HTR-8/SVneo (cell line): Measurements from ENCODE around the gene TMEM52B.

ENCODE experiments used
- DNase-seq: peaks from one replicate; pipeline ENCODE4 v3.0.0; 2011; ENCODE audit warnings: low spot score, mixed read lengths; ENCODE audit not compliant: insufficient read length
- FAIRE-seq: peaks from 2 replicates; lab custom pipeline; 2011; peaks lifted over from hg19 to GRCh38; lab: Jason Lieb, UNC

The TMEM52B gene

DNA sequence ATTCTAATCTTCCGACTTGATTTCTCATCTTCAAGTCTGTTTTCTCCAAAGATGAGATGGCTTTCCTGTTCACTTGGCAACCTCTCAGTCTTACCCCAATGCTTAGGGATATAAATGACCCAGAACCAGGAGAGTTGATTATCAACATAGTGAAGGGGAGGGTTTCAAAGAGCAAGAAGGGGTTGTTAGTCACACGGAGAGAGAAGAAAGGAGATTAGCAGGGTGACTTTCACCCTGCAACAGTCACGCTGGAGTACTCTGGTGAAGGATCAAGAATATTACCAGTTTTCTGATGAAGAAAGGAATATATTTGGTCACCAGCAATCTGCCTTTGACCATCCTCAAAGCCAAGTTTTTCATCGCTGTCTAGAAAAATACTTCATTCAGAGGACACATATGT, at the start of gene TMEM52B:
TMEM52B (plus strand) TSS at position 212 of the 400 bp plus-strand sequence. CDS start 543 bp downstream, outside the sequence.
- DNase-seq: no peak
- FAIRE-seq: no peak

DNA sequence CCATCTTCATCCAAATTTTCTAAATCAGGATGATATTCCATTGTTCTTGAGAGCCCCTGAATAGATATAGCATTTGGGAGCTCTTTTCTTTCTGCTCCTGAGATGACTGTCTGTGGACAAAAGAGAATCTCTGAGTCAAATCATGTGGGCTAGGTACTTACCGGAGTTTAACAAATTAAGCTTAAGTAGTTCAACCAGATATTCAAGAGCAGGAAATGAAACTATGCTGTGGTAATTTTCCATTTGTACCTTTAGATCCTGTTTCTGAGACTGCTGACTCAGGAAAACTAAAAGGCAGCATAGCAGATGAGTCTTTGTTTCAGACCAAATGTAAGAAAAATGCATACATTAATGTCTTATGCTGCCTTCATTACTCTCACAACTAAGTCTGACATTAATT, 48.8 kb upstream of the TMEM52B start, which contains the start of gene CLEC7A:
CLEC7A (minus strand) TSS at position 158 of the 400 bp plus-strand sequence; CDS start at position 41, 117 bp downstream.
- FAIRE-seq: no peak
- no peak for DNase-seq

DNA sequence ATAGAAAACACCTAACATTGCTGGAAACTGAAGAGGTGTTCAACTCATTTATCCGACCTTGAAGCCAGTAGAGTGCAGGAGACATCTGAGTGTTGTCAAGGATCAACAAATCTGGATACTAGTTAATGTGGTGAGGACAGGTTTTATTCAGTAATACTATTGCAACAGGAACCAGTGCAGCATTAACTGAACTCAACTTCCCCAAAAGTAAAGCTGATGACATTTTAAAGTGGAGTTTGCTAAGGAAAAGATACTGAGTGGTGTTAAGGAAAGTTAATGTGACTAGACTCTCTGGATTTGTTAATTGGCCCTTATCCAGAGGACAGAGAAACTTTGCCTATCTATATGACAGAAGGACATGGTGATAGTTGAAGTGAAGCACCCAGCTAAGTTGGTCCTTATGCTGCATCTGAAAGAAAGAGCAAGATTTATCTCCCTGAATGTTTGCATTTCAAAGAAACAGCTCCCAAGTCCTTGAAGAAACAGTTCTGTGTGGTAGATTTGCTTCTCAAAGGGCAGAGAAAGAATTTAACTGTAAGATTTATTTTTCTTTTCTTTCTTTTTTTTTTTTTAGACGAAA, 47.6 kb upstream of the TMEM52B start:
- FAIRE-seq: no peak
- no peak for DNase-seq

DNA sequence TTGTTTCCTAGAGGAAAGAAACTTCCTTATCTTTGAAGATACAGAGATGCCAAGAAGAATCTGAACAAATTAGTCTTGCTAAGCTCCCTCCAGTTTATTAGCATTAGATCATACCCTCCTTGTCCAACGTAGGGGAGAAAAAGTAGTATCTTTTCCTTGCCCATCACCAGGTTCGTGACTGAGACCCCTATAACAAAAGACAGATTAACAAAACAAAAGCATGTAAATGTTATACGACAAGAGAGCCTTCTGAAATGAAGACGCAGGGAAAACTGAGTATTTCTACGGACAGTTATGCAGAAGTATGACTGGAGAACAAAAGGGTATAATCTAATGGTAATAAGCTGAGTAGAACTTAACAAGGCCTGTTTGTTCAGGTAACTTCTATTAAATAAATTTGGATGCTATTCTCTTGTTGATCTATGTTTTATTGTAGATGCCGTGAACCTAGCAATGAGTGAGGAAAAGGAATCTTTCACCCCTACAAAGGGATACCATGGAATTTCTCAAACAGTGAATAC, 45.9 kb upstream of the TMEM52B start:
- DNase-seq: no peak
- FAIRE-seq: no peak

DNA sequence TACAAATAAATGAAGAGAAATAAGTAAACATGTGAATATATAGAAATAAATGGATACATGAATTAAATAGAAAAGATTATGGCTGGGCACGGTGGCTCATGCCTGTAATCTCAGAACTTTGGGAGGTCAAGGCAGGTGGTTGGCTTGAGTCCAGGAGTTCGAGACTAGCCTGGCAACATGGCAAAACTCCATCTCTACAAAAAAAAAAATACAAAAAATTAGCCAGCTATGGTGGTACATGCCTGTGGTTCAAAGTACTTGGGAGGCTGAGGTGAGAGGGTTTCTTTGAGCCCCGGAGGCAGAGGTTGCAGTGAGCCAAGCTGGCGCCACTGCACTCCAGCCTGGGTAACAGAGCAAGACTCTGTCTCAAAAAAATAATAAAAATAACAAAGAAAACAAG, 43.7 kb upstream of the TMEM52B start:
- DNase-seq: no peak
- FAIRE-seq: no peak

DNA sequence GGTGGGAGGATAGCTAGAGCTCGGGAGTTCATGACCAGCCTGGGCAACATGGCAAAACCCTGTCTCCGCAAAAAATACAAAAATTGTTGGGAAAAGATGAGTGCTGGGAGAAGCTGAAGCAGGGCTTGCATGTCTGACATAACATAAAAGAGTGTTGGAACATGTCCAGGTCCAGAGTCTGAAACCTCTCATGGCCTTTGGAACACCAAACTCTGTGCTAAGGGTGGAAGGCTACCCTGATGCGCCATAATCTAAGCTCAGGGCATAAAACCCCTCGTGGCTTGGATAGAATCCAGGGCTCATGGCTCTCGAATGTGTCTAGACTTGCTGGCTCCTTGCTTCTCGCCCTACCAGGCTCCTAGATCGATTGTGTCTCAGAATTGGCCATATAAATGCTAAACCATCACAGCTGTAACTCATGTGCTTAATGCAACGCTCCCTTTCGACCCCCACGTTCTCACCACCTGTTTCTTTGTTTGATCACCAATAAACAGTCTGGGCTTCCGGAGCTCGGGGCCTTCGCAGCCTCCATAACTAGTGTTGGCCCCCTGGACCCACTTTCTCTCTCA, 42.1 kb upstream of the TMEM52B start:
- DNase-seq (no peak), FAIRE-seq (no peak)

DNA sequence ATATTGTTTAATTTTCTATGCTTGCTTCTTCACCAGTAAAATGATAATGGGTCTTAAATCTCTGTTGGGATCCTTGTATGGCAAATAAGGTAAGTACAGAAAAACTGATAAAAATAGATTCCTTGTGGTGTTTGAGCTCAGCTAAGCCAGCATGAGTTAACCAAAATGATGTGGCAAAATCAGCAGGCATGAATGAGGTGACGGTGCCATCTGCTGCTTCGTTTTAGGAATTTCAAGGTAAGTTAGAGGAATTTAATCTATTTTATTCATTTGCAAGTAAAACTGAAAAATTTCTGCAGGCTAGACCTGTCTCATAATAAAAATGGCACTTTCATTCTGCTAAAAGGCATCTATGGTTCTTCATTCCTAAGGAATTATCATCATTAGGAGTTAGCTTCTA, 38.8 kb upstream of the TMEM52B start:
- peak; percentile 32 for DNase-seq

DNA sequence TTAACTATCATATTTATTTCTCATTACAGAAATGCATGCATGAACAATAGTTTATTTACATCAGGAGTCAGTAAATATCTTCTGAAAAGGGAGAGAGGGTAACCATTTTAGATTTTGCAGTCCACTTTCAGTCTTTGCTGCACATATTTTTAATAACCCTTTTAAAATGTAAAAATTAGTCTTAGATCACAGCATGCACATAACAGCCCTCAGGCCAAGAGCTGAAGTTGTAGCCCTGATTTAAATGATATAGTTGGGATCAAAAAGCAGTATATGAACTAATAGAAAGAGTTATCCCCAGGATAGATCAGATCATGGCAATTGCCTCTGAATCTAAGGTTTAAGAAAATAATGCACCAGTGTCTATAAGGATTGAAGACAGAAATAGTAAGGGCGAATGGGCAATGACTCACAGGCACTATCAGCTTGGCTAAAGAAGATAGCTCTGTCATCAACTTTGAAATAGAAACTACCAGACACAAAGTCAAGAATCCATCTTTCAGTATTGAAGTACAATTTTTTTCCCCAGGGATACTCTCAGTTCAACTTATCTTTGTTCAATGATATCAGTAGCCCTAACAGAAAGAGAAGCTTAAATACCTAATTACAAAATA, 35.7 kb upstream of the TMEM52B start:
- FAIRE-seq: no peak
- DNase-seq: no peak

More for the DNA sequence above, 38.8 kb upstream of the TMEM52B start:
- FAIRE-seq: peak; percentile 4

DNA sequence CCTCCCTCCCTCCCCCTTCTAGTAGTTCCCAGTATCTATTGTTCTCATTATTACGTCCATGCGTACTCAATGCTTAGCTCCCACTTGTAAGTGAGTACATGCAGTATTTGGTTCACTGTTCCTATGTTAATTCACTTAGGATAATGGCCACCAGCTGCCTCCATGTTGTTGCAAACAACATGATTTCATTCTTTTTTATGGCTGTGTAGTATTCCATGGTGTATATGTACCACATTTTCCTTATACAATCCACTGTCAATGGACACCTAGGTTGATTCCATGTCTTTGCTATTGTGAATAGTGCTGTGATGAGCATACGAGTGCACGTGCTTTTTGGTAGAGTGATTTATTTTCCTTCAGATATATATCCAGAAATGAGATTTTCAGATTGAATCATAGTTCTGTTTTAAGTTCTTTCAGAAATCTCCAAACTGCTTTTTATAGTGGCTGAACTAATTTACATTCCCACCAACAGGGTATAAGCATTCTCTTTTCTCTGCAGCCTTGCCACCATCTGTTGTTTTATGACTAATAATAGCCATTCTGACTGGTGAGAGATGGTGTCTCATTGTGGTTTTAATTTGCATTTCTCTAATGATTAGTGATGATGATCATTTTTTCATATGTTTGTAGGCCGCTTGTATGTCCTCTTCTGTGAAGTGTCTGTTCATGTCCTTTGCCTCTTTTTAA, 31.0 kb upstream of the TMEM52B start:
- FAIRE-seq: peak; percentile 20

DNA sequence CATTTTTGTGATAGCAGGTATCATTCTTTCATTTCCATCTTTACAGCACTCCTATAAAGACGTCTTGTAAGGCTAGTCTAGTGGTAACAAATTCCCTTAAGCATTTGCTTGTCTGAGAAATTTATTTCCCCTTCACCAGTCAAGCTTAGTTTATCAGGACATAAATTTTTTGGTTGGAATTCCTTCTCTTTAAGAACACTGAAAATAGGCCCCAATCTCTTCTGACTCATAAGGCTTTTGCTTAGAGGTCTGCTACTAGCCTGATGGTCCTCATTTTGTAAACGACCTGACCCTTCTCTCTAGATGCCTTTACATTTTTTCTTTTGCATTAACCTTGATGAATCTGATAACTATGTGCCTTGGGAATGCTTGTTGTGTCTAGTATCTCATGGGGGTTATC, 27.2 kb upstream of the TMEM52B start:
- FAIRE-seq: no peak

More for the DNA sequence above, 31.0 kb upstream of the TMEM52B start:
- no peak for DNase-seq

DNA sequence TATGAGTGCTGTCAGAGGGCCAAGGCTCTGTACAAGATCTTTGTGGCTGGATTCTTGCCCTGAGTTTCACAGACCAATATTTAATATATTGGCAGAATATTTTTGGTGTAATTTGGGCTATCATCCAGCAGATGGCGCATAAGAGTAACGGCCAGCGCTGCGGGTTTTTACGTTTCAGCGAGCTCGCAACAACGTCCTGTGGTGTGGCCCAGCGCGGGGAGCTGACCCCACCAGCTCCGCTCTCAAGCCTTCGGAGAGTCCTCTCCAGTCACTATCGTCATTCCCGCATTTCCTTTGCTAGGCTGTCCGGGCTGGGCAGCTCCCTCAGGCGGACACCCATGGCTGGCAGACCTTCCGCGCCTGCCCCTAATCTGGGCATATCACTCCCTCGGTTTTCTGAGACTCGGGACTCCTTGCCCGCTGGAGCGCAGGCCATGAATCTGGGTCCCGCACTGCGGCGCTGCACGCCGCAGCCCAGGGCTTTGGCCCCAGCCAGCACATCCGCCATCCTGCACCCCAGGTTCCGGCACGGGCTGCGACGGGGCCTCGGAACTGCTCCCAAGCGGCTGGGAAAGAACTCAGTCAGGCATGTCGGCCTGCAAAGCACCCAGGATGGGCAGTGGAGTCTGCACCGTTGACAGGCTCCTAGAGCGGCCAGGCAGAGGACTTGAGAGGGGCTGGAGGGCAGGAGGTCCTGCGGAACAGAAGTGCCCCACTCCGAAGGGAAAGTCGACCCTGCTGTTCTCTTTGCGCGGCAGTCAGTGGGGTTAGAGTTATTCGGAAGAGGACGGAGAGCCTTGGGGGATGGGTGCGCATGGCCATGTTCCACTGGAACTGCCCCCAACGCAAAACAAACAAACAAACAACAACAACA, 25.3 kb upstream of the TMEM52B start:
- FAIRE-seq (no peak), DNase-seq (peak; percentile 53)

More for the DNA sequence above, 27.2 kb upstream of the TMEM52B start:
- no peak for DNase-seq

DNA sequence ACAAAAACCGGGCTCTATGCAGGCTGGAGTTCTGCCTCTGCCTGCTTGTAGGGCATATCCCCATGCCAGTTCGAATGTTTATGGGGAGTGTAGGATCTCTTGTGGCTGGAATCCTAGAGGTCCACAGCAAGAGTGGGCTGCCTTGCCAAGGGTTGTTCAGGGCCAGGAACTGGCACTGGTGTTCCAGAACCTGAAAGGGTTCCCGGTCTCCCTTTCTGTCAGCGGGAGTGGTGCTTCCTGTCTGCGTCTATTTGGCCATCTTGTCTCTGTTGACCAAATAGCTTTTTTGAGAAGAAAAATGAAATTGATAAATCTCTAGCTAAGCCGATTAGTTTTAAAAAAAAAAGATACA, 24.7 kb upstream of the TMEM52B start:
- FAIRE-seq (no peak), DNase-seq (no peak)

DNA sequence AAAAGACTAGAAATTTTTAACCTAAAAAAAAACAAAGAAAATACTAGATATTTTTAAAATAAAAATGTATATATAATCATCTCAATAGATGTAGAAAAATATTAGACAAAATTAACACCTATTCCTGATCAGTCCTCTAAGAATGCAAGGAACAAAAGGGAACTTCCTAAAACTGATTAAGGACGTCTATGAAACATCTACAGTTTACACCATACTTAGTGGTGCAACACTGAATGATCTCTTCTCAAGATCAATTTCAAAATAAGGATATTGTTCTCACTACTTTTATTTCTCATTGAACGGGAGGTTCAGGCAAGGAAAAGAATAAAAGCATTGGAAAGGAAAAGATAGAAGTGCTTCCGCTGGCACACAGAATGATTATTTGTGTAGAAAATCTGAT, 22.9 kb upstream of the TMEM52B start:
- DNase-seq: no peak
- FAIRE-seq: no peak

DNA sequence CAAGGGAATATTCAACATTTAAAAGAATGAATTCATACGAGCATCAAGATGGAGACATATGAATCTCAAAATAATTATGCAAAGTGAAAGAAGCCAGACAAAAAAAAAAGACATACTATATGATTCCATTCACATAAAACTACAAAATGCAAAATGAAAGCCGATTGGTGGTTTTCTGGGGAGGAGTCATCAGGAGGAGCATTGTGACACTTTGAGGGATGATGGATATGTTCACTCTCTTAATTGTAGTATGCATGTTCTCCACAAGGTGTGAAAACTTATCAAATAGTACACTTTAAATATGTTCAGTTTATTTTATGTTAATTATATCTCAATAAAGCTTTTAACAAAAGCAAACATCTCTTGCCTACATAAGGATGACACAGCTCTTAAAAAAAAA, 20.4 kb upstream of the TMEM52B start:
- FAIRE-seq (no peak), DNase-seq (no peak)

DNA sequence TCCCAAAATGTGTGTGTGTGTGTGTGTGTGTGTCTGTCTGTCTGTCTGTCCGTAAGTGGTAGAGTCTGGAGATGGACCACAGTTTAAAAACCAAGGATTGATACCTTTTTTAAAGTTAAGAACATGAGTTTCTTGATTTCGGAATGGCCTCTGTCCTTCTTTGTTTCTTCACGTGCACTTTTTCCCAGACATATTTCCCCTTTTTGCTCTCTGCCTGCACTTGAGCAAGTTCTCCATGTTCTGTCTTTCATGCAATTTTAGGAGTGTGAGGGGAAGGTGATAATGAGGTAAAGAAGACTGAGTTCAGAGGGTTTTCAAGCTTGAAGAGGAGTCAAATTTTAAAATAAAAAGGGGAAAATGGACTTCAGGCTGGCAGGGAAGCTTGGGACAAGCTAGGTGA, 19.6 kb upstream of the TMEM52B start:
- no peak for FAIRE-seq
- DNase-seq: no peak

DNA sequence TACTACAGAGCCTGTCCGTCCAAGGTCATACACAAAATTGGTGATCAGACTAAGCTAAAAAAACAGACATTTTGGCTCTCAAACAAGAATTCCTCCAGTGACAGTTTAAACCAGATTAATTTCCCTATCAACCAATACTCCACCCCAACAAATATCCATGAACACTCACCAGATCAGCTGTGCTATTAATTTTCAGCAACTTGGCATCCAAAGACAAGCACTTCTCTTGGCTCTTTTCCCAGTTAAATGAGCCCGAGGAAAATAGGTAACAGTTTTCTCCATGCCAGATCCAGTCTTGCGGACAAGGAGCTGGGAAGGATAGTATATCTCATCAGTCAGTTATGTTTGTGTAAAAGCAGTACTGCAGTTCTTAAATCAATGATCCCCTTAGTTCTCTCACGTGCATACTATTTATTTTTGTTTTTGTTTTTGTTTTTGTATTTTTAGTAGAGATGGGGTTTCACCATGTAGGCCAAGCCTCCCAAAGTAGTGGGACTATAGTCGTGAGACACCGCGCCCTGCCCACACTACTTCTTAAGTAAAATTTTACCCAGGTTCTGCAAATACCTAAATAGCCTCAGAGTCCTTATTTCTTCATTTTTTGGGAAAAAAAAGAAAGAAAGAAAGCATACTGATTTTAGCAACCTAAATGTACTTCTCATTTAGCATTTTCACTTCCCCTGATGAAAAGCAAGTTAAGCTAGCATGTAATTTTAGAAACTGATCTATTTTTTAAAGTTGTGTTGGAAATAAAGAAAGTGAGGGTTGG, 18.0 kb upstream of the TMEM52B start:
- no peak for FAIRE-seq
- no peak for DNase-seq

DNA sequence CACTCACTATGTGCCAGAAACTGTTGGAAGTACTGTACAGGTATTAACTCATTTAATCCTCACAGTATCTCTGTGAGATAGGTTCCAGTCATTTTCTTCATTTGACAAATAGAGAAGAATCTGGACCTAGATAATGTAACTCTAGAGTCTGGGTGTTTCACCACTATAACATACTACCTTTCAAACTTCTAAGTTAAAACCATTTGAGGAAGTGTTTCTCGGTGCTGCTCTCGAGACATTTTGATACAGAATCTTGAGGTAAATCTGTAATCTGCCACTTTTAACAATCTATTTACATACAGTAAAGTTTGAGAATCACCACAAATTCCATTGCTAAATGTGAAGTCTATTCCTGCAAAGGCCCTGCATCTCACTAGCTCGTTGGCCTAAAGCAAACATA, 15.7 kb upstream of the TMEM52B start:
- no peak for FAIRE-seq

DNA sequence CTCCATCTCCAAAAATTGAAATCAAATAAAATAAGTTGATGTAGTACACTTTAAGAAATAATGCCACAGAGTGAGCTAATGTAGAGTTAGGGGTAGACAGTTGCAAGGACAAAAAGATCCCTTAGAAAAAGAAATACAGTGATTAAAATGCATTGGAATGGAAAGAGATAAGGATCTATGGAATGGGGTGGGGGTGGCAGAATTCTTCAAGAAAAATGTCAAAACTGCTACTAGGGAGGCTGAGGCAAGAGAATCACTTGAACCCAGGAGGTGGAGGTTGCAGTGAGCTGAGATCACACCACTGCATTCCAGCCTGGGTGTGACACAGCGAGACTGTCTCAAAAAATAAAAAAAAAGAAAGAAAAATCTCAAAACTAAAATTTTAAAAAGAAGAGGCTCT, 13.4 kb upstream of the TMEM52B start:
- DNase-seq (no peak), FAIRE-seq (no peak)

More for the DNA sequence above, 15.7 kb upstream of the TMEM52B start:
- no peak for DNase-seq

DNA sequence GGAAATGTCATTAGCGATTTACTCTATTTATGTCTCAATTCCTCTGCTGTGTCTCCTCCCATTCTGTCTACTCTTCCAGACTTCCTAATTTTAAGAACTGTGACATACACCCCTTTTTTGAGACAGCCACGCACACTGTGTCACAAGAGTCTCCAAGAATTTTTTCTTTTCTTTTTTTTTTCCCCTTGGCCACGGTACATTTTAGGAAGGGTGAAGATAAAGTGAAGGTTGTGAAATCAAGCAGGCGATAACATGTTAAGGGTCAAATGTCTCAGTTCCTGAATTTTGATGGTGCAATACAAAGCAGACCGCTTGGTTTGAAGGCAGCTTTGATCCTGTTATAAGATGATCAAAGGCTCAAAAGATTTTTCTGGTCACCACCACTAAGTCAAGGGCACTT, 11.2 kb upstream of the TMEM52B start:
- no peak for DNase-seq

More for the DNA sequence above, 11.2 kb upstream of the TMEM52B start:
- FAIRE-seq: no peak
